ENCODE results near the gene MYOCD. TPM values are rescaled to one million over a fixed set of nuclear protein-coding genes. Genes with fewer than 3 reads are reported as not detected.

The MYOCD gene
- total and polyA plus RNA-seq, 12 donors: 7.0 to 111 (median 45.2) TPM

DNA sequence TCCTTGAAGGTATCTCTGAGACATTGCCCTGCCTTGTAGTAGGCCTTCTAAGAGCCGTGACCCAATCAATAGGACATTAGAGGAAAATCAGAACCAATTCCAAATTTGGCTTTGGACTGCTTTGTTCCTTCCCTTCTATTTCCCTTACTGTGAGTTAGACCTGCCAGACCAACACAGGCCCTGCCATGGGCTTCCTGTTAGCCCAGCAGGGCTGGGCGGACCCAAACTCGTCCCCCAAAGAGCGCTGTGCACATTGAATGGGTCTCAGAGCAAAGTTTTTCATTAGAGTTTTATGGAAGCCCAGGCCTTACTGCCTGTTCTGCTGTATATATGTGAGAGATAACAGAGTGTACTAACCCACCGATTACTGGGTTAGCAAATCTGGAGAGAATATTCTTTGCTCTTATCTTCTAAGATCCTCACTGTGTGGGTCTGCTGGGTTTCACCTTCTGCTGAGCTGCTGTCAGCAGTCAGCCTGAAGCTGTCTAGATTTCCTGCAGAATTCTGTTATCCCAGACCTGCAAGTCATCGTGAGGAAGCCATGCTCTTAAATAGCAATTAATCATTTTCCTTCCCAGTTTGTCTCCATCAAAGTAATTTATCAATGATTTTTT, 129.3 kb downstream of the MYOCD start:
- Histone ChIP-seq H3K9me3 (peaks cover 0 to 16% (median 0%) of the 10 kb centered on the region in 11 donors), H3K27me3 (peaks cover 0 to 15% (median 0%) of the 10 kb centered on the region in 7 donors), H3K36me3 (no peaks in the 10 kb centered on the region), H3K4me3 (no peak overlapping the region), H3K4me1 (peaks cover 0 to 21% (median 0%) of the 10 kb centered on the region in 9 donors), H3K27ac (peak overlapping the region in 3 of 10 donors; percentile 29 to 40 (median 37))
- no peak for DNase-seq
- WGBS, 2 donors: 56 to 62% methylated on average over 6 of the region's 6 CpGs
- TF ChIP-seq, protein P1, sequence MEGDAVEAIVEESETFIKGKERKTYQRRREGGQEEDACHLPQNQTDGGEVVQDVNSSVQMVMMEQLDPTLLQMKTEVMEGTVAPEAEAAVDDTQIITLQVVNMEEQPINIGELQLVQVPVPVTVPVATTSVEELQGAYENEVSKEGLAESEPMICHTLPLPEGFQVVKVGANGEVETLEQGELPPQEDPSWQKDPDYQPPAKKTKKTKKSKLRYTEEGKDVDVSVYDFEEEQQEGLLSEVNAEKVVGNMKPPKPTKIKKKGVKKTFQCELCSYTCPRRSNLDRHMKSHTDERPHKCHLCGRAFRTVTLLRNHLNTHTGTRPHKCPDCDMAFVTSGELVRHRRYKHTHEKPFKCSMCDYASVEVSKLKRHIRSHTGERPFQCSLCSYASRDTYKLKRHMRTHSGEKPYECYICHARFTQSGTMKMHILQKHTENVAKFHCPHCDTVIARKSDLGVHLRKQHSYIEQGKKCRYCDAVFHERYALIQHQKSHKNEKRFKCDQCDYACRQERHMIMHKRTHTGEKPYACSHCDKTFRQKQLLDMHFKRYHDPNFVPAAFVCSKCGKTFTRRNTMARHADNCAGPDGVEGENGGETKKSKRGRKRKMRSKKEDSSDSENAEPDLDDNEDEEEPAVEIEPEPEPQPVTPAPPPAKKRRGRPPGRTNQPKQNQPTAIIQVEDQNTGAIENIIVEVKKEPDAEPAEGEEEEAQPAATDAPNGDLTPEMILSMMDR (IDR thresholded peaks at IDR 0.05): no peak
- peak in 1 of 8 donors; percentile 14 for ATAC-seq
- intact Hi-C loops (cut with DNase I): loop anchor here in 3 of 10 donors (10.0 kb wide), 4 partner anchors 50 to 220 kb away; partner anchors contain the start of gene ELAC2 (in 1 of the 3)

DNA sequence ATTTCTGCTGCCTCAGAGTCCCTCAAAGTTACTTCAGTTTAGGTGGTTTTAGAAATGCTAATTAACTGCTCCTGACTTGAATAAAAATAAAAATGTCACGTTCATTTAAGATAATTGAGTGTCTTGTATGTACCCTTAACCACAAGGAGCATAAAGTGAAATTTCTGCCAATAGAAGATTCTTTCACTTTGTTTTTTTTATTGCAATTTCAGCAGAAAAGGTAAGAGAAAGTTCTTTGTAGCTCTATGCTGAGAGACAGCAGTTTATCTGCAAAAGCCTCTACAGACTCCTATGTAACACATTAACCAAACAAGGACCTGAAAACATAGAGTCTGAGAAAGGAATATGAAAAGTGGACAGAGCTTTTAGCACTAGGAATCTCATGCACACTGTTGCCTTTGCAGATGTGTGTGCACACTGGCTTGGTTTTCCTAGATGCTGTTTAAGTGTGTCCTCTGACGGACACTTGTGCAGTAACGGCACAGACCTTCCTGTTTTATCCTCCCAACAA, 135.2 kb downstream of the MYOCD start:
- H3K4me3 ChIP-seq: no peak overlapping the region
- no peaks in the 10 kb centered on the region for H3K27me3 ChIP-seq
- H3K4me1 ChIP-seq: peaks cover 0 to 11% (median 0%) of the 10 kb centered on the region in 9 donors
- no peak overlapping the region for H3K27ac ChIP-seq
- DNase-seq: no peak
- intact Hi-C loops (cut with DNase I): loop anchor here in 1 of 10 donors (10.0 kb wide), 1 partner anchor 76 kb away; no protein-coding TSS in a partner anchor
- 65 to 73% methylated on average over 3 of the region's 3 CpGs for WGBS, 2 donors
- peaks cover 0 to 16% (median 0%) of the 10 kb centered on the region in 11 donors for H3K9me3 ChIP-seq
- no peaks in the 10 kb centered on the region for H3K36me3 ChIP-seq
- no peak for ATAC-seq
- TF ChIP-seq, protein P1 (IDR thresholded peaks at IDR 0.05): no peak

DNA sequence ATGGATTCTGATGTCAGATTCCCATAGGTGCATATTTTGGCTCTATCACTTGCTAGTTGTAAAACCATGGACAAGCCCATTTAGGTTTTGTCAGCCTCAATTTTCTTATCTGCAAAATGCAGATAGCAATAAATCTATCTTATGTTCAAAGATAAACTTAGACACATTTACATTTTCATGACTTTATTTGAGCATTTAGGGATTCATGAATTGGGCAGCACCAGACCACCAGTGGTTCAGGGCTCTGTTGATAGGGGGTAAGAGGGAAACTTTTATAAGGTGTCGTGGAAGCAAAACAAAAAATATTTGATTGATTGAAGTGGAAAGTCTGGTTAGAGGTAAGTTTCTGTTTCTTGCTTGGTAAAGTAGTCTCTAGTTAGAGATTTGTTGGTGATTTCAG, 140.9 kb downstream of the MYOCD start:
- no peak for DNase-seq
- Histone ChIP-seq H3K4me3 (no peak overlapping the region), H3K27me3 (no peaks in the 10 kb centered on the region), H3K27ac (no peak overlapping the region), H3K9me3 (peaks cover 0 to 25% (median 0%) of the 10 kb centered on the region in 11 donors), H3K36me3 (no peaks in the 10 kb centered on the region), H3K4me1 (peaks cover 0 to 7% (median 0%) of the 10 kb centered on the region in 9 donors)
- no peak for ATAC-seq
- 92 to 96% methylated on average over 1 of the region's 1 CpG for WGBS, 2 donors
- intact Hi-C loops (cut with DNase I): loop anchor here in 1 of 10 donors (10.0 kb wide), 1 partner anchor 82 kb away; no protein-coding TSS in a partner anchor
- TF ChIP-seq, protein P1 (IDR thresholded peaks at IDR 0.05): no peak

DNA sequence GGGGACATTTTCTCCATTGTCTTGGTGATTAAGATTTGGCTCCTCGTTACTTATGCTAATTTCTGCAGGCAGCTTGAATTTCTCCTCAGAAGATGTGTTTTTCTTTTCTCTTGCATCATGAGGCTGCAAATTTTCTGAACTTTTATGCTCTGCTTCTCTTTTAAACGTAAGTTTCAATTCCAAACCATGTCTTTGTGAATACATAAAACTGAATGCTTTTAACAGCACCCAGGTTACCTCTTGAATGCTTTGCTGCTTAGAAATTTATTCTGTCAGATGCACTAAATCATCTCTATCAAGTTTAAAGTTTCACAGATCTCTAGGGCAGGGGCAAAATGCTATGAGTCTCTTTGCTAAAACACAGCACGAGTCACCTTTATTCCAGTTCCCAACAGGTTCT, 143.0 kb downstream of the MYOCD start:
- Histone ChIP-seq H3K9me3 (peaks cover 0 to 25% (median 0%) of the 10 kb centered on the region in 11 donors), H3K36me3 (no peaks in the 10 kb centered on the region), H3K27ac (no peak overlapping the region), H3K4me3 (no peak overlapping the region), H3K27me3 (no peaks in the 10 kb centered on the region), H3K4me1 (peaks cover 0 to 10% (median 0%) of the 10 kb centered on the region in 9 donors)
- TF ChIP-seq, protein P1 (IDR thresholded peaks at IDR 0.05): no peak
- intact Hi-C loops (cut with DNase I): loop anchor here in 1 of 10 donors (10.0 kb wide), 1 partner anchor 84 kb away; no protein-coding TSS in a partner anchor
- DNase-seq (no peak), ATAC-seq (no peak)
- 83 to 84% methylated on average over 3 of the region's 3 CpGs for WGBS, 2 donors

Measured in heart right ventricle (tissue), 16 donors.